HG03175 (cell line): ENCODE measurements around the gene TAPBPL.
"Not testable (repeated sequence)": the region's sequence is repeated elsewhere in the genome, so short reads cannot be mapped to it uniquely, and the experiment has no call there.

Experiments used
- ATAC-seq: cut with Tn5 transposase; IDR thresholded peaks from one replicate; pipeline ENCODE4 v1.9.1; 2021; ENCODE audit warnings: mild to moderate bottlenecking, moderate library complexity; ENCODE audit not compliant: unreplicated experiment

Gene TAPBPL

GRCh38 chr12:6489449-6489848, 37.6 kb downstream of the TAPBPL start:
- ATAC-seq: no peak

GRCh38 chr12:6490673-6491072, 38.8 kb downstream of the TAPBPL start:
- not testable (repeated sequence) for ATAC-seq

DNA sequence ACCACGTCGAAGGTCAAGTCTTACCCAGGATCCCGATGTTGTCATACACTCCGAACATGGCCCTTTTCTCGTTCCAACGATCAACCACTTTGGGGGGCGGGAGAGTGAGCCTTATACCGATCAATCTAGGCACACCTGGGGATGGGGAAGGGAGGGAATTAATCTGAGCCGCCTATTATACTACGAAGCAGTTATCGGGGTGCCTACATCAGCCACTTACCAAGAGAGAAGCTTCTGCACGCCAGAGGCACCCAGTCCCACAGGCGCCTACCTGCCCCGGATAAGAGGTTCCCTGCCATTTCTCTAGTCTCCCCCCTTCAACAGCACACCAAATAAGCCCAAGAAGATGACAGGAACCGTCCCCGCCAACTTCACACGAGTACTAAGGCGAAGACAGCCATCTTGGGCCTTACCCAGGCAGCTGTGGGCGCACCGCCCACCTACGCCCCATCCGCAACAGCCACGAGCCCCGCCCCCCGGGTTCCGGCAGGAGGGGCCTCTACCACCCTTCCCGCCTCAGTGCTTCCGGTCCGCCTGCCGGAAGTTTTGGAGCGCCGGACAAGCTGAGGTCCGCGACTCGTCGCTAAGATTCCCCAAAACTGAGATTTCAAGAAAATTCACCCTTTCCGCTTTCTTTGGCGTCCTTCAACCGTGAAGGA, 41.1 kb downstream of the TAPBPL start, which contains the start of gene MRPL51:
MRPL51 (minus strand) TSS at position 425 of the 659 bp plus-strand sequence; CDS start at position 299, 126 bp downstream.
- ATAC-seq: peak; percentile 64

DNA sequence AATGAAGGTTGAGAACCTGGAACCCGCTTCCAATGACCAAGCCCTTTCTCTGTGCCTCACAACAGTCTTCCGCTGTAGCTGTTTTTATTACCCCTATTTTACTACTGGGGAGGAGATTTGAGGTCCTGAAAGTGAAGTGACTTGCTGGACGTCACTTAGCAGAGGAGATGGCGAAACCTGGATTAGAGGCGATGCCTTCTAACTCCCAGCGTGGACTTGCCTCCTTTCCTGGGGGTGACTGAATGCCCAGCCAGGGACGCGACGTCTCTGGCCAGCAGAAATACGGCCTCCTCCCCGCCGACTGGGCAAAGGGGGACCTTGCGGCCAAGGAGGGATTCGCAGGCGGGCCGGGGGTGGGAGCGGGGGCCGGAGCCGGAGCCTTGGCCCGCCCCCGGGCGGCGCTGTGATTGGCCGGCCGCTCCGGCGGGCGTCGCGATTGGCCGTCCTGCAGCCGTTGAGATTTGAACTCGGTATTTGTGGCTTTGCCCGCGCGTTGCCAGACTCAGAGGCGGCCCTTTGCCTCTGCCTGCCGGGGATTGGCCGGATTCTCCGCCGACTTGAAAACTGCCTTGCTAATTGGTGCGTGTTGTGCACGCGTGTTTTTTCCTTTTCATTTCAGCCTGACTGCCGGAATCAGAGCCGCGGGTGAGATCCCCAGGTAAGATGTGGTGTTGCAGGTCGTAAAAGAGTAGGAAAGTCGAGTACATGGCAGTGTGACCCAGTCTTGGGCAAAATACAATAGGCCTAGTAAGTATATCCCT, 41.8 kb downstream of the TAPBPL start, which contains the start of gene NCAPD2:
NCAPD2 (plus strand) TSS at position 606 of the 761 bp plus-strand sequence. CDS start 997 bp downstream, outside the sequence.
- ATAC-seq: peak; percentile 90

- no peak for ATAC-seq
Observed at GRCh38 chr12:6494258-6494743, 42.5 kb downstream of the TAPBPL start.

GRCh38 chr12:6494968-6495367, 43.1 kb downstream of the TAPBPL start:
- no peak for ATAC-seq

DNA sequence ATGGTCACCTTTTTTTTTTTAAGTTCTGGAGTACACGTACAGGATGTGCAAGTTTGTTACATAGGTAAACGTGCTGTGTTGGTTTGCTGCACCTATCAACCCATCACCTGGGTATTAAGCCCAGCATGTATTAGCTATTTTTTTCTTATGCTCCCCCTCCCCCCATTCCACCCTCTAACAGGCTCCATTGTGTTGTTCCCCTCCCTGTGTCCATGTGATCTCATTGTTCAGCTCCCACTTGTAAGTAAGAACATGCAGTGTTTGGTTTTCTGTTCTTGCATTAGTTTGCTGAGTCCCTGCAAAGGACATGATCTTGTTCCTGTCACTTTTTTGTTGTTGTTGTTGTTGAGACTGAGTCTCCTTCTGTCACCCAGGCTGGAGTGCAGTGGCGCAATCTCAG, 45.4 kb downstream of the TAPBPL start:
- ATAC-seq: not testable (repeated sequence)

GRCh38 chr12:6500466-6500865, 48.6 kb downstream of the TAPBPL start:
- ATAC-seq: no peak

- no peak for ATAC-seq
Observed at GRCh38 chr12:6507102-6507998, 55.5 kb downstream of the TAPBPL start.

GRCh38 chr12:6508087-6508486, 56.2 kb downstream of the TAPBPL start:
- ATAC-seq: no peak
